ENCODE measurements around the gene CACNG1. TPM values are rescaled to one million over a fixed set of nuclear protein-coding genes. Genes with fewer than 3 reads are reported as not detected.

The CACNG1 gene
- total RNA-seq, 1 donor from 2014 or later: not detected

DNA sequence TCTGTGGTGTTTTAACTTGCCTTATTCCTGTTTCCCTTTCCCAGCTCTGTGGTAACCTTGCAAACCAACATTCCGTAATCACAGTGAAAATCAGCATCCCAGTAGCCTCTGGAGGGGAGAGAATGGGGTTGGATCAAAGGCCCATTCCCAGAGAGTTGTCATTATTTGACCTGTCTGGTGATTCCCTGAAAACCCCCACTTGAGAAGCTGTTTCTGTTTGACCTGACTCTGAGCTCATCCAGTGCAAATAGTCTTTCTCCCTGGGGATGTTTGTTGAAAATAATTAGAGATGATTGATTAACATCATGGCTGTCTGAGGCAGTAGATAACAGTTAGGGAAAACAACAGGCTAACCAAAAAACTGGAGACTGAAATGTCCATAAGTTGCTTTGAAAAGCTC, 3.0 kb downstream of the CACNG1 start:
- DNase-seq (ENCODE audit: low spot score): no peak
- Mint-ChIP-seq H3K27ac (ENCODE audit: unreplicated experiment) (no peak overlapping the region), H3K4me3 (ENCODE audit: unreplicated experiment) (no peak overlapping the region), H3K36me3 (ENCODE audit: low read depth) (peaks cover 9% of the 10 kb centered on the region), H3K9me3 (ENCODE audit: low read depth) (peaks cover 22% of the 10 kb centered on the region), H3K27me3 (ENCODE audit: low read depth) (peaks cover 16% of the 10 kb centered on the region), H3K4me1 (ENCODE audit: low read depth) (no peaks in the 10 kb centered on the region)
- TF ChIP-seq, protein P1, sequence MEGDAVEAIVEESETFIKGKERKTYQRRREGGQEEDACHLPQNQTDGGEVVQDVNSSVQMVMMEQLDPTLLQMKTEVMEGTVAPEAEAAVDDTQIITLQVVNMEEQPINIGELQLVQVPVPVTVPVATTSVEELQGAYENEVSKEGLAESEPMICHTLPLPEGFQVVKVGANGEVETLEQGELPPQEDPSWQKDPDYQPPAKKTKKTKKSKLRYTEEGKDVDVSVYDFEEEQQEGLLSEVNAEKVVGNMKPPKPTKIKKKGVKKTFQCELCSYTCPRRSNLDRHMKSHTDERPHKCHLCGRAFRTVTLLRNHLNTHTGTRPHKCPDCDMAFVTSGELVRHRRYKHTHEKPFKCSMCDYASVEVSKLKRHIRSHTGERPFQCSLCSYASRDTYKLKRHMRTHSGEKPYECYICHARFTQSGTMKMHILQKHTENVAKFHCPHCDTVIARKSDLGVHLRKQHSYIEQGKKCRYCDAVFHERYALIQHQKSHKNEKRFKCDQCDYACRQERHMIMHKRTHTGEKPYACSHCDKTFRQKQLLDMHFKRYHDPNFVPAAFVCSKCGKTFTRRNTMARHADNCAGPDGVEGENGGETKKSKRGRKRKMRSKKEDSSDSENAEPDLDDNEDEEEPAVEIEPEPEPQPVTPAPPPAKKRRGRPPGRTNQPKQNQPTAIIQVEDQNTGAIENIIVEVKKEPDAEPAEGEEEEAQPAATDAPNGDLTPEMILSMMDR (IDR thresholded peaks at IDR 0.05): no peak

DNA sequence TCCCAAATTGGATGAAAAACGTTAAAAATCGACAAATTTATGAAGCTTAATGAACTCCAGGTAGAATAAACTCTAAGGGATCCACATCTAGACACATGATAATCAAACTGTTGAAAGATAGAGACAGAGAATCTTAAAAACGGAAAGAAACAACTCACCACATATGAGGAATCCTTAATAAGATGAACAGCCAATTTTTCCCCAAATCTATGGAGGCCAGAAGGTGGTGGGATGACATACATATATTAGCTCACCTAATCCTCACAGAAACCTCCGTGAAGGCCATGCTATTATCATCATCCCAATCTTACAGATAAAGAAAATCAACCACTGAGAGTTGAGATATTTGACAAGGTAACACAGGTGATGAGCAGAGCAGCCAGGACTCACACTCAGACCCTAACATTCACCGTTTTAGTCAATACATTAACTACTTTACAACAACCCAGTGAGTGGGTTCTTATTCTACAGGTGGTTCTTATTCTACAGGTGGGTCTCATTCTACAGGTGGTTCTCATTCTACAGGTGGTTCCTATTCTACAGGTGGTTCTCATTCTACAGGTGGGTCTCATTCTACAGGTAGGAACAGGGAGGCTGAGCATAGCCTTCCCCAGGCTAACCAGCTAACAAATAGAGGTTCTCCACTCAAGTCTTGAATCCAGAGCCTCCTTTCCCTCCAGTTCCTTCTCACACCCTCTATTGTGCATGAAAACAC, 4.8 kb downstream of the CACNG1 start:
- Mint-ChIP-seq H3K9me3 (ENCODE audit: low read depth) (peaks cover 22% of the 10 kb centered on the region), H3K36me3 (ENCODE audit: low read depth) (peaks cover 9% of the 10 kb centered on the region), H3K27me3 (ENCODE audit: low read depth) (peaks cover 11% of the 10 kb centered on the region), H3K27ac (ENCODE audit: unreplicated experiment) (no peak overlapping the region), H3K4me1 (ENCODE audit: low read depth) (no peaks in the 10 kb centered on the region), H3K4me3 (ENCODE audit: unreplicated experiment) (no peak overlapping the region)
- TF ChIP-seq, protein P1 (IDR thresholded peaks at IDR 0.05): no peak
- no peak for DNase-seq (ENCODE audit: low spot score)

DNA sequence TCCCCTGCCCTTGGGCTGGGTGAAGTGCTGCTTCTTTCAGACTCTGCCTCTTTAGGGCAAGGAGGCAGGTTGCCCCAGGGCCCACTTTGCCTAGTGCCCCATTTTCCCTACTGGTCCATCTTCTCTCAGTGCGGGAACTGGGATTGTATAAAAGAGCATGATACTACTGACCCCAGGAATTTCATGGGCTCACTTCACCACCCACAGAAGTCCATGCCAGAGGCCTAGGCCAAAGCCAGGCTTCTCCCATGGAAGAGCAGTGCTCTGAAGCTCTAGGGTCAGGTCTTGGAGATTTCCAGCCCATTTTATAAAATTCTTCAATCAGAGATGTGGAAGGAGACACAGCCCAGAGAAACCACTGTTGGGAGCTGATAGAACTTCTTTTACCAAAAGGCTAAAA, 5.7 kb downstream of the CACNG1 start:
- no peak overlapping the region for H3K4me3 Mint-ChIP-seq (ENCODE audit: unreplicated experiment)

DNA sequence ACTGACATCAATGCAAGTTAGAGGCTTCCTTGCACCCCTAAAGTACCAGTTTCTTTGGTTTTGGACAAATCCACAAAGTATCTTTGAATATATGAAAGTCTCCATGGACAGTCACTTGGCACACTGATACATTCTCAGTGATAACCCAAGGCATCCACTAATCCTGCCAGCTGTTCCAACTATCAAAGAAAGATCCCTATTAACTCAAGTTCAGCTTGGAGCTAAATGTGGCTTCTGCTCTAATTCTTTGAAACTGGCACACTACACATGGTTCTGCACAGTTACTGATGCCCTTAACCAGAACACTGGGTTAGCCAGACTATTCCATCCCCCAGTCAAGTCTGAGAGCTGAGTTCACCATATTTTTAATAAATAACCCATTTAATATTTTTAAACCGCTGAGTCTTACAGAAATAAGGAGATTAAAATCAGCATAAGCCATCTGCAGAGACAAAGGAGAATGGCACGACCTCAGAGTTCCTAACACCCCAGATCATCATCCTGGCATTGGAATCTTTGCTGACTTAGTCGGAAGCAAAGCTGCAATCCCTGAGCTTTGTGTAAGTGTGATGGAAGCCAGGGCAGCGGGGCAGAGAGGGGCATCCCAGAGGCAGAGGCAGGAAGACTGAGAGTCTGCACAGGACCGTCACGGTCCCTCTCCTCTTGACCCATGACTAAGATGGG, 6.3 kb downstream of the CACNG1 start:
- H3K4me1 Mint-ChIP-seq (ENCODE audit: low read depth): no peaks in the 10 kb centered on the region
- TF ChIP-seq, protein P1 (IDR thresholded peaks at IDR 0.05): no peak
- H3K36me3 Mint-ChIP-seq (ENCODE audit: low read depth): peaks cover 9% of the 10 kb centered on the region
- peaks cover 22% of the 10 kb centered on the region for H3K9me3 Mint-ChIP-seq (ENCODE audit: low read depth)
- H3K4me3 Mint-ChIP-seq (ENCODE audit: unreplicated experiment): no peak overlapping the region
- peaks cover 11% of the 10 kb centered on the region for H3K27me3 Mint-ChIP-seq (ENCODE audit: low read depth)
- no peak overlapping the region for H3K27ac Mint-ChIP-seq (ENCODE audit: unreplicated experiment)
- no peak for DNase-seq (ENCODE audit: low spot score)

More for the DNA sequence above, 5.7 kb downstream of the CACNG1 start:
- peaks cover 11% of the 10 kb centered on the region for H3K27me3 Mint-ChIP-seq (ENCODE audit: low read depth)
- H3K4me1 Mint-ChIP-seq (ENCODE audit: low read depth): no peaks in the 10 kb centered on the region
- peaks cover 22% of the 10 kb centered on the region for H3K9me3 Mint-ChIP-seq (ENCODE audit: low read depth)
- H3K36me3 Mint-ChIP-seq (ENCODE audit: low read depth): peaks cover 9% of the 10 kb centered on the region
- DNase-seq (ENCODE audit: low spot score): no peak
- TF ChIP-seq, protein P1 (IDR thresholded peaks at IDR 0.05): no peak
- H3K27ac Mint-ChIP-seq (ENCODE audit: unreplicated experiment): no peak overlapping the region

DNA sequence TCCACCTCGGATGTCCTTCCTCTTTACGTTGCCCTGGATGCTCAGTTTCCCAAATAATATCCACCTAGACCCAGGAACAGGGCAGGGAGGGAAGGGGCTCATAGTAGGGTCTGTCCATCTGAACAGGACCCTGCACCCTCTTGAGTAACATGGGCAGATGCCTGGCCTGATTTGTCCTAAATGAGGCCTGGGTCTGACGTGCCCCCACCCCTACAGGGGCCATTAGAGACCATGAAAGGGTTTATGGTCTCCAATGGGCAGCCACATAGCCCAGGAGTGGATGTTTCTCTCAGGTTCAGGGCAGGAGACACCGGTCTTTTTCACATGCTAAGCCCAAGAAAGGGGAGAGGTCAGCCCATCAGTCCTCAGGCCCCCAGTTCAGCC, 6.8 kb downstream of the CACNG1 start:
- TF ChIP-seq, protein P1 (IDR thresholded peaks at IDR 0.05): no peak
- H3K4me3 Mint-ChIP-seq (ENCODE audit: unreplicated experiment): no peak overlapping the region
- DNase-seq (ENCODE audit: low spot score): no peak
- peaks cover 8% of the 10 kb centered on the region for H3K27me3 Mint-ChIP-seq (ENCODE audit: low read depth)
- H3K36me3 Mint-ChIP-seq (ENCODE audit: low read depth): peaks cover 9% of the 10 kb centered on the region
- no peaks in the 10 kb centered on the region for H3K4me1 Mint-ChIP-seq (ENCODE audit: low read depth)
- no peak overlapping the region for H3K27ac Mint-ChIP-seq (ENCODE audit: unreplicated experiment)
- H3K9me3 Mint-ChIP-seq (ENCODE audit: low read depth): peaks cover 22% of the 10 kb centered on the region

Data from chondrocyte (in vitro differentiated cells).